Suppressor macrophage (primary cell): Measurements from ENCODE around the gene ASH1L.
"Not testable (repeated sequence)": the region's sequence is repeated elsewhere in the genome, so short reads cannot be mapped to it uniquely, and the experiment has no call there.

Source experiments
- DNase-seq, 4 experiments: peaks; one replicate each; pipeline ENCODE4 v3.0.0-alpha.2; 2020 to 2022

ASH1L gene

GRCh38 chr1:155561779-155562580 is 623 bp downstream of the ASH1L start:
- peak in 2 of 4 experiments; percentile 30 to 62 for DNase-seq

- no peak for DNase-seq
These were observed 6.7 kb downstream of the ASH1L start for GRCh38 chr1:155555915-155556314.

GRCh38 chr1:155553349-155553748 is 9.3 kb downstream of the ASH1L start:
- DNase-seq = no peak

GRCh38 chr1:155548706-155549105 is 13.9 kb downstream of the ASH1L start:
- DNase-seq = no peak

- no peak for DNase-seq
These were observed 22.4 kb downstream of the ASH1L start for GRCh38 chr1:155540000-155540874.

GRCh38 chr1:155537193-155537592 is 25.4 kb downstream of the ASH1L start:
- DNase-seq = no peak

- no peak for DNase-seq
These were observed 31.0 kb downstream of the ASH1L start for GRCh38 chr1:155531624-155532023.

- no peak for DNase-seq
These were observed 32.7 kb downstream of the ASH1L start for GRCh38 chr1:155529929-155530328.

GRCh38 chr1:155529109-155529508 is 33.5 kb downstream of the ASH1L start:
- no peak for DNase-seq

- DNase-seq = peak; percentile 77 to 90 (median 80)
These were observed 34.9 kb downstream of the ASH1L start for GRCh38 chr1:155527677-155528076.

- DNase-seq = no peak
These were observed 36.2 kb downstream of the ASH1L start for GRCh38 chr1:155526356-155526755.

- DNase-seq = no peak
These were observed 40.5 kb downstream of the ASH1L start for GRCh38 chr1:155522069-155522468.

GRCh38 chr1:155518484-155518883 is 44.1 kb downstream of the ASH1L start:
- no peak for DNase-seq

- no peak for DNase-seq
These were observed 47.9 kb downstream of the ASH1L start for GRCh38 chr1:155514582-155515187.

GRCh38 chr1:155513300-155513916 is 49.2 kb downstream of the ASH1L start:
- DNase-seq = peak; percentile 23 to 82 (median 52)

GRCh38 chr1:155511385-155511784 is 51.2 kb downstream of the ASH1L start:
- DNase-seq = peak in 3 of 4 experiments; percentile 17 to 24 (median 18)

GRCh38 chr1:155509064-155509463 is 53.5 kb downstream of the ASH1L start:
- no peak for DNase-seq

GRCh38 chr1:155507945-155508344 is 54.7 kb downstream of the ASH1L start:
- DNase-seq = no peak

- DNase-seq = not testable (repeated sequence)
These were observed 56.6 kb downstream of the ASH1L start for GRCh38 chr1:155505963-155506362.

GRCh38 chr1:155504207-155504606 is 58.4 kb downstream of the ASH1L start:
- peak; percentile 30 to 57 (median 50) for DNase-seq

- peak; percentile 31 to 61 (median 48) for DNase-seq
These were observed 62.5 kb downstream of the ASH1L start for GRCh38 chr1:155499953-155500639.

GRCh38 chr1:155499263-155499662 is 63.3 kb downstream of the ASH1L start:
- DNase-seq = peak in 2 of 4 experiments; percentile 47 to 61
